ENCODE results near the gene CEP112. TPM values are rescaled to one million over a fixed set of nuclear protein-coding genes. Genes with fewer than 3 reads are reported as not detected.

The CEP112 gene
- total and polyA plus RNA-seq, 9 of the 15 experiments (the other 6 are each of a cell fraction or from before 2014, with no cell fraction given) = 0.84 TPM; not detected in 8

- TF ChIP-seq HOXB6 (CRISPR knock-in tag; IDR thresholded peaks at IDR 0.05; ENCODE audit: borderline replicate concordance) (no peak), FOXA1 (IDR thresholded peaks at IDR 0.05; ENCODE audit: borderline replicate concordance) (no peak), ETS2 (tag; IDR thresholded peaks at IDR 0.05; ENCODE audit: borderline replicate concordance, poor library complexity, severe bottlenecking) (no peak), ZBTB2 (IDR thresholded peaks at IDR 0.05) (no peak), MECOM (CRISPR knock-in tag; IDR thresholded peaks at IDR 0.05) (no peak), TSC22D4 (tag; IDR thresholded peaks at IDR 0.05) (no peak), C11orf30 (IDR thresholded peaks at IDR 0.05; ENCODE audit: low read depth) (no peak), SNAPC5 (CRISPR knock-in tag; IDR thresholded peaks at IDR 0.05) (no peak)
- TF ChIP-seq, protein P1, sequence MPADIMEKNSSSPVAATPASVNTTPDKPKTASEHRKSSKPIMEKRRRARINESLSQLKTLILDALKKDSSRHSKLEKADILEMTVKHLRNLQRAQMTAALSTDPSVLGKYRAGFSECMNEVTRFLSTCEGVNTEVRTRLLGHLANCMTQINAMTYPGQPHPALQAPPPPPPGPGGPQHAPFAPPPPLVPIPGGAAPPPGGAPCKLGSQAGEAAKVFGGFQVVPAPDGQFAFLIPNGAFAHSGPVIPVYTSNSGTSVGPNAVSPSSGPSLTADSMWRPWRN (IDR thresholded peaks at IDR 0.05; ENCODE audit: low read depth) = no peak
- TF ChIP-seq, protein P2, sequence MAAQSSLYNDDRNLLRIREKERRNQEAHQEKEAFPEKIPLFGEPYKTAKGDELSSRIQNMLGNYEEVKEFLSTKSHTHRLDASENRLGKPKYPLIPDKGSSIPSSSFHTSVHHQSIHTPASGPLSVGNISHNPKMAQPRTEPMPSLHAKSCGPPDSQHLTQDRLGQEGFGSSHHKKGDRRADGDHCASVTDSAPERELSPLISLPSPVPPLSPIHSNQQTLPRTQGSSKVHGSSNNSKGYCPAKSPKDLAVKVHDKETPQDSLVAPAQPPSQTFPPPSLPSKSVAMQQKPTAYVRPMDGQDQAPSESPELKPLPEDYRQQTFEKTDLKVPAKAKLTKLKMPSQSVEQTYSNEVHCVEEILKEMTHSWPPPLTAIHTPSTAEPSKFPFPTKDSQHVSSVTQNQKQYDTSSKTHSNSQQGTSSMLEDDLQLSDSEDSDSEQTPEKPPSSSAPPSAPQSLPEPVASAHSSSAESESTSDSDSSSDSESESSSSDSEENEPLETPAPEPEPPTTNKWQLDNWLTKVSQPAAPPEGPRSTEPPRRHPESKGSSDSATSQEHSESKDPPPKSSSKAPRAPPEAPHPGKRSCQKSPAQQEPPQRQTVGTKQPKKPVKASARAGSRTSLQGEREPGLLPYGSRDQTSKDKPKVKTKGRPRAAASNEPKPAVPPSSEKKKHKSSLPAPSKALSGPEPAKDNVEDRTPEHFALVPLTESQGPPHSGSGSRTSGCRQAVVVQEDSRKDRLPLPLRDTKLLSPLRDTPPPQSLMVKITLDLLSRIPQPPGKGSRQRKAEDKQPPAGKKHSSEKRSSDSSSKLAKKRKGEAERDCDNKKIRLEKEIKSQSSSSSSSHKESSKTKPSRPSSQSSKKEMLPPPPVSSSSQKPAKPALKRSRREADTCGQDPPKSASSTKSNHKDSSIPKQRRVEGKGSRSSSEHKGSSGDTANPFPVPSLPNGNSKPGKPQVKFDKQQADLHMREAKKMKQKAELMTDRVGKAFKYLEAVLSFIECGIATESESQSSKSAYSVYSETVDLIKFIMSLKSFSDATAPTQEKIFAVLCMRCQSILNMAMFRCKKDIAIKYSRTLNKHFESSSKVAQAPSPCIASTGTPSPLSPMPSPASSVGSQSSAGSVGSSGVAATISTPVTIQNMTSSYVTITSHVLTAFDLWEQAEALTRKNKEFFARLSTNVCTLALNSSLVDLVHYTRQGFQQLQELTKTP (IDR thresholded peaks at IDR 0.05; ENCODE audit: low read depth in 1 of 2, partially characterized antibody in 2 of 2) = no peak
These were observed 151.5 kb downstream of the CEP112 start (continued) for GRCh38 chr17:66040402-66040801.
